ENCODE results near the gene ANXA2. TPM values are rescaled to one million over a fixed set of nuclear protein-coding genes. Genes with fewer than 3 reads are reported as not detected.

ANXA2 gene
- total and polyA plus RNA-seq, 10 of the 15 experiments (the other 5 are each of a cell fraction or from before 2014, with no cell fraction given), result 135 to 540 (median 281) TPM

- Histone ChIP-seq H3K9me3 (replicated peaks; ENCODE audit: control insufficient read depth, insufficient read depth, low read length) (no peaks in the 10 kb centered on the region), H3K4me2 (ENCODE audit: control insufficient read depth, insufficient read depth) (no peak overlapping the region), H3K27me3 (replicated peaks in 1 of 2; ENCODE audit: control insufficient read depth in 2 of 2, insufficient read depth in 2 of 2, low read length in 1 of 2) (no peaks in the 10 kb centered on the region), H3K27ac (ENCODE audit: control insufficient read depth, insufficient read depth) (no peak overlapping the region), H3K79me2 (ENCODE audit: control insufficient read depth, insufficient read depth, low read length) (no peaks in the 10 kb centered on the region), H3K4me1 (ENCODE audit: control insufficient read depth, insufficient read depth, low read length) (no peaks in the 10 kb centered on the region), H2AFZ (ENCODE audit: control insufficient read depth, low read depth, low read length) (no peak overlapping the region), H3K36me3 (ENCODE audit: control insufficient read depth in 2 of 2, insufficient read depth in 2 of 2, low read length in 1 of 2) (peaks cover 6 to 39% of the 10 kb centered on the region in 2 experiments), H3K4me3 (no peak overlapping the region), H4K20me1 (ENCODE audit: control insufficient read depth, insufficient read depth) (no peaks in the 10 kb centered on the region), H3K9ac (ENCODE audit: control insufficient read depth, insufficient read depth, low read length) (no peak overlapping the region)
- DNase-seq (ENCODE audit: low read depth, low spot score) (no peak), FAIRE-seq (no peak), ATAC-seq (no peak)
- in situ Hi-C loops (cut with MboI), result loop anchor here (10.0 to 25.0 kb wide), 2 partner anchors 566 to 1478 kb away; no protein-coding TSS in a partner anchor
- TF ChIP-seq HDAC2 (IDR thresholded peaks at IDR 0.05), result no peak
- no peak for TF ChIP-seq KDM1A (IDR thresholded peaks at IDR 0.05; ENCODE audit: borderline replicate concordance)
- no peak for TF ChIP-seq E2F8 (IDR thresholded peaks at IDR 0.05; ENCODE audit: low read depth, partially characterized antibody)
- TF ChIP-seq ASH2L (IDR thresholded peaks at IDR 0.05; ENCODE audit: borderline replicate concordance, low read depth), result no peak
- TF ChIP-seq POLR2A (IDR thresholded peaks at IDR 0.05; ENCODE audit: low read depth, low read length), result no peak
- TF ChIP-seq ZBED1 (IDR thresholded peaks at IDR 0.05; ENCODE audit: borderline replicate concordance), result no peak
- no peak for TF ChIP-seq MYB (IDR thresholded peaks at IDR 0.05; ENCODE audit: borderline replicate concordance, low read depth, low read length)
- no peak for TF ChIP-seq E4F1 (IDR thresholded peaks at IDR 0.05; ENCODE audit: borderline replicate concordance, partially characterized antibody)
- no peak for TF ChIP-seq TBL1XR1 (IDR thresholded peaks at IDR 0.05; ENCODE audit: low read depth, low read length)
- TF ChIP-seq STAT3 (IDR thresholded peaks at IDR 0.05; ENCODE audit: low read depth, low read length), result no peak
- no peak for TF ChIP-seq ZNF622 (IDR thresholded peaks at IDR 0.05)
- TF ChIP-seq PBX3 (IDR thresholded peaks at IDR 0.05; ENCODE audit: insufficient replicate concordance, low read depth, low read length), result no peak
- TF ChIP-seq RBBP5 (conservative IDR thresholded peaks at IDR 0.05), result no peak
- ChIA-PET RAD21 (ENCODE audit: unreplicated experiment) (interaction anchor here (0.6 to 5.1 kb wide), 15 partner anchors 15 to 1475 kb away, joined by 3 to 44 read pairs (median 3); no protein-coding TSS in a partner anchor), SMC1A (ENCODE audit: uncharacterized antibody, unreplicated experiment) (interaction anchor here (0.7 to 4.1 kb wide), 17 partner anchors 22 to 1475 kb away, joined by 3 to 20 read pairs (median 6); no protein-coding TSS in a partner anchor), CTCF (interaction anchor here (0.7 to 7.0 kb wide), 45 partner anchors 16 to 1476 kb away, joined by 3 to 74 read pairs (median 4); no protein-coding TSS in a partner anchor), POLR2A (interaction anchor here (0.7 kb wide), 1 partner anchor 12 kb away, joined by 3 read pairs; no protein-coding TSS in a partner anchor)
- no TSS peak for BruUV-seq (replicated peaks)
- WGBS (ENCODE audit: insufficient coverage, insufficient replicate concordance, low lambda C conversion rate, missing lambda C conversion rate), result 90% methylated on average over 10 of the region's 10 CpGs
- intact Hi-C loops (cut with micrococcal nuclease; ENCODE audit: unreplicated experiment), result loop anchor here (1.0 to 5.0 kb wide), 3 partner anchors 148 to 558 kb away; no protein-coding TSS in a partner anchor
These were observed 38.7 kb downstream of the ANXA2 start for GRCh38 chr15:60358935-60359682.
